ENCODE data around the gene TGFBRAP1. TPM values are rescaled to one million over a fixed set of nuclear protein-coding genes. Genes with fewer than 3 reads are reported as not detected.

TGFBRAP1 gene
- total RNA-seq, 2 donors from 2014 or later: 14.2 to 19.8 TPM

DNA sequence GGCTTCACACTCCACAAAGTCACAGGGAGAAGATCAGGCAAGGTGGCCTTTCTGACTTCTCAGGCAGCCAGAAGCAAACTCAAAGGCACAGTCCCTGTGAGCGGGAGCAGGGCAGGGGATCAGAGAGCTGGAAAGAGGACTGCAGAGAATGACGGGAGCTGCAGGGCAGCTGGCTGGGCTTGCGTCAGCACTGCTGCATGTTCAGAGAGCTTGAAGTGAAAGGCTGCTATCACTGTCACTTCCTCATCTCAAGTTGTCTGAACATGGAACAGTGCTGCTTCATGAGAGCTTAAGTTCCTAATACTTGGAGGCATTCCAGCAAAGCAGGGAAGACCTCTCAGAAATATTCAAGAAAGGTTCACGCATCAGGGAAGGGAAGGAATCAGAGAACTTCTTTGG lies 20.4 kb downstream of the TGFBRAP1 start:
- DNase-seq: no peak
- TF ChIP-seq, protein P1, sequence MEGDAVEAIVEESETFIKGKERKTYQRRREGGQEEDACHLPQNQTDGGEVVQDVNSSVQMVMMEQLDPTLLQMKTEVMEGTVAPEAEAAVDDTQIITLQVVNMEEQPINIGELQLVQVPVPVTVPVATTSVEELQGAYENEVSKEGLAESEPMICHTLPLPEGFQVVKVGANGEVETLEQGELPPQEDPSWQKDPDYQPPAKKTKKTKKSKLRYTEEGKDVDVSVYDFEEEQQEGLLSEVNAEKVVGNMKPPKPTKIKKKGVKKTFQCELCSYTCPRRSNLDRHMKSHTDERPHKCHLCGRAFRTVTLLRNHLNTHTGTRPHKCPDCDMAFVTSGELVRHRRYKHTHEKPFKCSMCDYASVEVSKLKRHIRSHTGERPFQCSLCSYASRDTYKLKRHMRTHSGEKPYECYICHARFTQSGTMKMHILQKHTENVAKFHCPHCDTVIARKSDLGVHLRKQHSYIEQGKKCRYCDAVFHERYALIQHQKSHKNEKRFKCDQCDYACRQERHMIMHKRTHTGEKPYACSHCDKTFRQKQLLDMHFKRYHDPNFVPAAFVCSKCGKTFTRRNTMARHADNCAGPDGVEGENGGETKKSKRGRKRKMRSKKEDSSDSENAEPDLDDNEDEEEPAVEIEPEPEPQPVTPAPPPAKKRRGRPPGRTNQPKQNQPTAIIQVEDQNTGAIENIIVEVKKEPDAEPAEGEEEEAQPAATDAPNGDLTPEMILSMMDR (IDR thresholded peaks at IDR 0.05): no peak
- Histone ChIP-seq H3K27ac (no peak overlapping the region), H3K4me3 (no peak overlapping the region), H3K9ac (ENCODE audit: low read depth in 2 of 2, low read length in 2 of 2) (no peak overlapping the region), H3K27me3 (no peaks in the 10 kb centered on the region), H3K4me1 (no peaks in the 10 kb centered on the region), H3K36me3 (no peaks in the 10 kb centered on the region), H3K9me3 (no peaks in the 10 kb centered on the region)
- intact Hi-C loops (cut with DNase I): no loop called here

DNA sequence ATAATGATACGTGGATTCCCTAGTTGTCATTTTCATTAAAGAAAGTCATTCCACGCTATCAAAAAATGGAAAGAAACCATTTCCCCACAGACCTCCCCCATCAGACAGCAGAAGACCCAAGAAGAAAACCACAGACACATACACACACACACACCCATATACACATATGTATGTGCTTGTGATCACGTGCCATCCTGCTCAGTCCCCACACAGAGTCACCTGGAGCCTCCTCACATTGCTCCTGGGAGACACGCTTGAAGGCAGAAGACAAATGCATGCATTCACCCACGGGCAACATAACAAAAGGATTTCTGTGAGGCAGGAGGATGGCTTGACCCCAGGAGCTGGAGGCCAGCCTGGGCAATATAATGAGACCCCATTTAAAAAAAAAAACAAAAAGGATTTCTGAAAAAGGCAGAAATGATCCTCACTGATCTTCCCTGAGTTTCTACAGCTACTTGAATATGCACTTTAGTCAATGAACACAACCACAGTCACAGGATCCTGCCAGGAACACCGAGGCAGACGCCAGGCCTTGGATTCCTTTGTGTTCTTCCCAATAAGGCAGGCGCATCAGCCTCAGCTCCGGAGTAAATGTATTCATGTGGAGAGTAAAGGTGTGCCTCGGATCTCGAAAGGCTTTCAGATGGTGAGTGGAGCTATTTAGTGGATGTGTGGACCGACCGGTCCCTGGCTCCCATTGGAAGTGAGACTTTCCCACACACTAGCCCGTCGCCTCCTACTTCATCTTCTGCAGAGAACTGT lies 21.0 kb downstream of the TGFBRAP1 start:
- Histone ChIP-seq H3K9ac (ENCODE audit: low read depth in 2 of 2, low read length in 2 of 2) (no peak overlapping the region), H3K4me3 (no peak overlapping the region), H3K27ac (no peak overlapping the region), H3K9me3 (no peaks in the 10 kb centered on the region), H3K27me3 (no peaks in the 10 kb centered on the region), H3K36me3 (no peaks in the 10 kb centered on the region), H3K4me1 (no peaks in the 10 kb centered on the region)
- TF ChIP-seq, protein P1 (IDR thresholded peaks at IDR 0.05): no peak
- intact Hi-C loops (cut with DNase I): no loop called here
- DNase-seq: no peak

DNA sequence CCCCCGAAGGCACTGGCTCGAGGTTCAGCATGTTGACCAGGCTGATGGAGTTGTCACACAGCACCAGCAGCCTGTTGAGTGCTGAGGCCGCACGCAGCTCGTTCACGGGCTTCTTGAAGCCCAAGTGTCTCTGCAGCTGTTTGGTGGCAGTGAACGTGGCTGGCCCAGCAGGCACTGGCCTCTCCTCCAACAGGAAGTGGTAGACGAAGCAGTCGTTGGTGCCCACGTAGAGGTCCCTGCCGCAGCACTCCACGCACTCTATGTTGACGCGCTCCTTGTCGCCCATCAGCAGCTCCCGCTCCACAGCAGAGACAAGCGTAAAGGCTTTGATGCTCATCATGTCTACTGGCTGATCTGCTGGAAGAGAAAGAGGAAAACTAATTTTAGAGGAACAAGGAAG lies 21.6 kb downstream of the TGFBRAP1 start:
- no peak for DNase-seq
- H3K36me3 ChIP-seq: no peaks in the 10 kb centered on the region
- no peaks in the 10 kb centered on the region for H3K9me3 ChIP-seq
- no peak overlapping the region for H3K9ac ChIP-seq (ENCODE audit: low read depth in 2 of 2, low read length in 2 of 2)
- intact Hi-C loops (cut with DNase I): no loop called here
- H3K4me1 ChIP-seq: no peaks in the 10 kb centered on the region
- no peak overlapping the region for H3K27ac ChIP-seq
- no peak overlapping the region for H3K4me3 ChIP-seq
- no peaks in the 10 kb centered on the region for H3K27me3 ChIP-seq
- TF ChIP-seq, protein P1 (IDR thresholded peaks at IDR 0.05): no peak

DNA sequence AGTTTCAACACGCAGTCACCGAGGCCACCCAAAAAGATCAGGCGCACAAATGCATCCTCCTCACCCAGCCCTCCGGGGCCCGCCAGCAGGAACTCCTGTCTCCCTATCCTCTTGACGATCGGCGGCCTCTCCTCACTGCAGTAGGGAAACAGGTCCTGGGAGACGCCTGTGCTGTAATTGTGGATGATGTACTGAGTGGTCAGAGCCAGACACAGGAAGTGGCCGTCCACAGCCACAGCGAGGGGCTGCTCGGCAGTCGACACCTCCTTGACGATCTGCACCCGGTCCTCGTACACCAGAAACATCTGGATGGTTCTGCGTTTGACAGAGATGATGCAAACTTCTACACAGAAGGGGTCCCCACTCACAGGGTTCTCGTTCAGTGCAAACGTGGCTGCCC lies 22.0 kb downstream of the TGFBRAP1 start:
- no peak overlapping the region for H3K27ac ChIP-seq
- H3K27me3 ChIP-seq: no peaks in the 10 kb centered on the region
- intact Hi-C loops (cut with DNase I): no loop called here
- no peaks in the 10 kb centered on the region for H3K36me3 ChIP-seq
- TF ChIP-seq, protein P1 (IDR thresholded peaks at IDR 0.05): no peak
- no peak overlapping the region for H3K4me3 ChIP-seq
- no peak overlapping the region for H3K9ac ChIP-seq (ENCODE audit: low read depth in 2 of 2, low read length in 2 of 2)
- DNase-seq: no peak
- no peaks in the 10 kb centered on the region for H3K9me3 ChIP-seq
- H3K4me1 ChIP-seq: no peaks in the 10 kb centered on the region

DNA sequence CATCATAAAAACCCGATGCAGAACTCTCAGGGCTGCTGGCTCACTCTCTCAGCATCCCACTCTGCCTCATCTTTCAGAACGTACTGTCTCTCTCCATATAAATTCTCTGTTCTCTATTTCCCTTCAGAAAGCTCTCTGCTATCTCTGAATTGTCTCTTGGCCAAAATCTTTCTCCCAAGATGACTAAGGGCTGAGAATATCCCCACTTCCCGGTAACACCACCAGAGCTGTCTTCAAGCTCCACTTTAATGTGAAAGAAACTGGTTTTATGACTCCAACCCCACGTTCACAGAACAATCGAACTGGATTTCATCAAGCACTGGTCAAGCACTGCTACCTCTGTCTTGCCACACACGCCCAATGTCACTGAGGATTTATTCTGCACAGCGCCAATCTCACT lies 22.4 kb downstream of the TGFBRAP1 start:
- H3K4me3 ChIP-seq: no peak overlapping the region
- no peaks in the 10 kb centered on the region for H3K9me3 ChIP-seq
- no peaks in the 10 kb centered on the region for H3K27me3 ChIP-seq
- intact Hi-C loops (cut with DNase I): no loop called here
- no peak for DNase-seq
- H3K9ac ChIP-seq (ENCODE audit: low read depth in 2 of 2, low read length in 2 of 2): no peak overlapping the region
- H3K4me1 ChIP-seq: no peaks in the 10 kb centered on the region
- H3K27ac ChIP-seq: no peak overlapping the region
- TF ChIP-seq, protein P1 (IDR thresholded peaks at IDR 0.05): no peak
- H3K36me3 ChIP-seq: no peaks in the 10 kb centered on the region
